ENCODE measurements around the gene COL19A1. TPM values are rescaled to one million over a fixed set of nuclear protein-coding genes. Genes with fewer than 3 reads are reported as not detected.

COL19A1 gene
- total RNA-seq, 1 experiment from 2014 or later: not detected

GRCh38 chr6:70040766-70041165 is 174.4 kb downstream of the COL19A1 start:
- ChIA-PET CTCF (no interaction called here), POLR2A (no interaction called here)
- H3K36me3 Mint-ChIP-seq (ENCODE audit: insufficient read depth, unreplicated experiment): no peaks in the 10 kb centered on the region
- no peak for TF ChIP-seq CTCF (IDR thresholded peaks at IDR 0.05; ENCODE audit: unreplicated experiment)
- H3K27me3 Mint-ChIP-seq (ENCODE audit: insufficient read depth, unreplicated experiment): peaks cover 63% of the 10 kb centered on the region
- intact Hi-C loops (cut with micrococcal nuclease): no loop called here
- no peak overlapping the region for H3K27ac Mint-ChIP-seq (ENCODE audit: low read depth, unreplicated experiment)
- H3K4me1 Mint-ChIP-seq (ENCODE audit: insufficient read depth, unreplicated experiment): no peaks in the 10 kb centered on the region
- no peak for DNase-seq (ENCODE audit: unreplicated experiment)
- H3K9me3 Mint-ChIP-seq (ENCODE audit: unreplicated experiment): no peaks in the 10 kb centered on the region
- no peak overlapping the region for H3K4me3 Mint-ChIP-seq (ENCODE audit: unreplicated experiment)
- BruUV-seq (replicated peaks): no TSS peak

- Mint-ChIP-seq H3K36me3 (ENCODE audit: insufficient read depth, unreplicated experiment) (no peaks in the 10 kb centered on the region), H3K4me3 (ENCODE audit: unreplicated experiment) (no peak overlapping the region), H3K27ac (ENCODE audit: low read depth, unreplicated experiment) (no peak overlapping the region), H3K9me3 (ENCODE audit: unreplicated experiment) (no peaks in the 10 kb centered on the region), H3K27me3 (ENCODE audit: insufficient read depth, unreplicated experiment) (peaks cover 63% of the 10 kb centered on the region), H3K4me1 (ENCODE audit: insufficient read depth, unreplicated experiment) (no peaks in the 10 kb centered on the region)
- POLR2A ChIA-PET: no interaction called here
- CTCF ChIA-PET: interaction anchor here (0.8 kb wide), 1 partner anchor 724 kb away, joined by 3 read pairs; no protein-coding TSS in a partner anchor
- BruUV-seq (replicated peaks): no TSS peak
- DNase-seq (ENCODE audit: unreplicated experiment): no peak
- TF ChIP-seq CTCF (IDR thresholded peaks at IDR 0.05; ENCODE audit: unreplicated experiment): no peak
- intact Hi-C loops (cut with micrococcal nuclease): no loop called here
Measured at GRCh38 chr6:70041411-70041810, 175.1 kb downstream of the COL19A1 start.

- Mint-ChIP-seq H3K27me3 (ENCODE audit: insufficient read depth, unreplicated experiment) (peaks cover 58% of the 10 kb centered on the region), H3K9me3 (ENCODE audit: unreplicated experiment) (no peaks in the 10 kb centered on the region), H3K36me3 (ENCODE audit: insufficient read depth, unreplicated experiment) (no peaks in the 10 kb centered on the region), H3K4me3 (ENCODE audit: unreplicated experiment) (no peak overlapping the region), H3K4me1 (ENCODE audit: insufficient read depth, unreplicated experiment) (no peaks in the 10 kb centered on the region), H3K27ac (ENCODE audit: low read depth, unreplicated experiment) (no peak overlapping the region)
- intact Hi-C loops (cut with micrococcal nuclease): no loop called here
- CTCF ChIA-PET: no interaction called here
- DNase-seq (ENCODE audit: unreplicated experiment): no peak
- POLR2A ChIA-PET: no interaction called here
- BruUV-seq (replicated peaks): no TSS peak
- TF ChIP-seq CTCF (IDR thresholded peaks at IDR 0.05; ENCODE audit: unreplicated experiment): no peak
Measured at GRCh38 chr6:70045413-70045812, 179.1 kb downstream of the COL19A1 start.

- Mint-ChIP-seq H3K4me3 (ENCODE audit: unreplicated experiment) (no peak overlapping the region), H3K9me3 (ENCODE audit: unreplicated experiment) (no peaks in the 10 kb centered on the region), H3K36me3 (ENCODE audit: insufficient read depth, unreplicated experiment) (no peaks in the 10 kb centered on the region), H3K4me1 (ENCODE audit: insufficient read depth, unreplicated experiment) (no peaks in the 10 kb centered on the region), H3K27ac (ENCODE audit: low read depth, unreplicated experiment) (no peak overlapping the region), H3K27me3 (ENCODE audit: insufficient read depth, unreplicated experiment) (peaks cover 61% of the 10 kb centered on the region)
- ChIA-PET CTCF (no interaction called here), POLR2A (no interaction called here)
- no peak for DNase-seq (ENCODE audit: unreplicated experiment)
- intact Hi-C loops (cut with micrococcal nuclease): no loop called here
- TF ChIP-seq CTCF (IDR thresholded peaks at IDR 0.05; ENCODE audit: unreplicated experiment): no peak
- BruUV-seq (replicated peaks): no TSS peak
Measured at GRCh38 chr6:70051197-70052124, 185.1 kb downstream of the COL19A1 start.
